Measurements from ENCODE around the gene PRSS50. TPM values are rescaled to one million over a fixed set of nuclear protein-coding genes. Genes with fewer than 3 reads are reported as not detected.
A peak's percentile ranks its signal among the peaks of the same experiment; 100 is the strongest.
"Not testable (repeated sequence)": the region's sequence is repeated elsewhere in the genome, so short reads cannot be mapped to it uniquely, and the experiment has no call there.

PRSS50 gene
- total RNA-seq, 1 donor from 2014 or later: 0.78 TPM

DNA sequence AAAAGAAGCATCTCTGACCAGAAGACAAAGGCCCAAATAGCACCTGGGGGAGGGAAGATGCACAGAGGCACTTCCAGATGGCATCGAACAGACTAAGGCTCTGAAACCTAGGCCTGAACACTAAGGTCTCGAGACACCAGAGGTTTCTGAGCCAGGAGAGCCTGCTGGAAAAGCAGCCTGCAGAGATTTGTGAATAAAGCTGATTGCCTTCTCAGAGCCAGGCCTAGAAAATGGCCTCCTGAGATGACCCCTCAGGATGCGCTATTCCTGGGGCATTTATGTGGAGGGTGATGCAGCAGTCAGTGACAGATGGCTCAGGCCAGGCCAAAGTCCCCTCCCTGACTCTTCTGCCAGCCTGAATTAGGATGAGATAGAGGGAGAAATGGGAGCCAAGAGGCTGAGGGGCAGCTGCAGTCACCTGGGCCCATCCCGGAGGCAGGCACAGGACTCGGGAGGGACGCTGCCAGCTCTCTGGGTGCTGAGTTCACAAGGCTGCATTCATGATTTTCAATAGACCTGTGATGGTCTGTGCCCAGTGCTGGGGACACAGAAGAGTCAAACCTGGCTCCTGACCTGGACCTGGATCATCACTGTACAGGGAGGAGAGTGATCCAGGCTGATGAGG lies 6.9 kb downstream of the PRSS50 start:
- DNase-seq (ENCODE audit: low spot score): peak; percentile 38
- intact Hi-C loops (cut with DNase I): no loop called here

DNA sequence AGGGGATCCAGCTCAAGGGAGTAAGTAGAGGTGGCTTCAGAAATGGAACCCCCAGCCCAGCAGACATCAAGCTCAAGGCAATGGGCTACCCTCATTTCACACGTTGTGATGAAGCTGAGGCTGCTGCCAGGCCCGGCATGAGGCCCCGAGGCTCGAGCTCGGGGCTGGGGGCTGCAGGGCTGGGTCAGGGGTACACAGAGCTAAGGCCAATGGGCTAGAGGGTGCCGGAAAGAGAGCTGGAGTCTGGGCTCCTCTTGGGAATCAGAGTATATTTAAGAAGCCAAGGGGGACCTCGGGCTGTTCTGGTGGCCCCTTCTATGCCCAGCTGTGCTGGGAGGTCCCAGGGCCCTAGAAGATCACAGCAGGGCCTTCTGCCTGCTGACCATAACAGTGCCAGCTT lies 7.4 kb downstream of the PRSS50 start:
- DNase-seq (ENCODE audit: low spot score): peak; percentile 65
- intact Hi-C loops (cut with DNase I): no loop called here

DNA sequence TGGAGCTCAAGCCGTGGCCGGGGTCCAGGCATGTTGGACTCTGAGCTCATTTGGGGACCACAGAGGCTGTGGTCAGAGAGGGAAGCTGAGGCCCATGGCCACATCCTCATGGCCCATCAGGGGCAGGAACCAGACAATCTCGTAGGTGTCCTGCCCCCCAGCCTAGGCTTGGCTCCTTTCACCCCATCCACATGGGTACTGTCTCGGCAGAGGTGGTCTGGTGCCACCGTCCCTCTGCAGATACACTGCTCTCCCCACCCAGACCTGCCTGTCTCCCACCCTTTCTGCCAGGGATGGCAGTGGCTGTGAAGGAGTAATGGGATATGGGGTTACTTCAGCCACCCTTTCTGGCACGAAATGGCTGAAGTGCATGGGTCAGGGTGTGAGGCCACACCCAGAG lies 7.9 kb downstream of the PRSS50 start:
- DNase-seq (ENCODE audit: low spot score): peak; percentile 59
- intact Hi-C loops (cut with DNase I): loop anchor here (10.0 kb wide), 1 partner anchor 285 kb away; no protein-coding TSS in a partner anchor

DNA sequence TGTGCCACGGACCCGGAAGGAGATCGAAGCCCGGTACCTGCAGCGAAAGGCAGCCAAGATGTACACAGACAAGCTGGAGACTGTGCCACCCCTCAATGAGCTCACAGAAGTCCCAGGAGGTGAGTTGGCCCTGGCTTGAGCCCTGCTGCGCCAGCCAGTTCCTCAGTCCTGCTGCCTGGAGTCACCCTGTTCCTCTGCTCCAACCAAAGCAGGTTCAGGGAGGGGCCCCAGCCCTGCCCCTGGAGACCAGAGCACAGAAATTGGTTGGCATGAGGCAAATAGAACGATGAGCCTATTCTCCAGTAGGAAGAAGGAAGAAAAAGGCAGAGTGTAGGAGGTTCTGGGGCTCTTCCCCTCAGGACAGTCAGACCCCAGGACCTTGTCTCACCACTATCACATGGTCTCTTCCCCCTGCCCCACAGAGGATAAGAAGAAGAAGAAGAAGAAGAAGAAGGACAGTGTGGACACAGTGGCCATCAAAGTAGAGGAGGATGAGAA lies 8.5 kb downstream of the PRSS50 start:
- DNase-seq (ENCODE audit: low spot score): no peak
- intact Hi-C loops (cut with DNase I): loop anchor here (10.0 kb wide), 1 partner anchor 286 kb away; no protein-coding TSS in a partner anchor

DNA sequence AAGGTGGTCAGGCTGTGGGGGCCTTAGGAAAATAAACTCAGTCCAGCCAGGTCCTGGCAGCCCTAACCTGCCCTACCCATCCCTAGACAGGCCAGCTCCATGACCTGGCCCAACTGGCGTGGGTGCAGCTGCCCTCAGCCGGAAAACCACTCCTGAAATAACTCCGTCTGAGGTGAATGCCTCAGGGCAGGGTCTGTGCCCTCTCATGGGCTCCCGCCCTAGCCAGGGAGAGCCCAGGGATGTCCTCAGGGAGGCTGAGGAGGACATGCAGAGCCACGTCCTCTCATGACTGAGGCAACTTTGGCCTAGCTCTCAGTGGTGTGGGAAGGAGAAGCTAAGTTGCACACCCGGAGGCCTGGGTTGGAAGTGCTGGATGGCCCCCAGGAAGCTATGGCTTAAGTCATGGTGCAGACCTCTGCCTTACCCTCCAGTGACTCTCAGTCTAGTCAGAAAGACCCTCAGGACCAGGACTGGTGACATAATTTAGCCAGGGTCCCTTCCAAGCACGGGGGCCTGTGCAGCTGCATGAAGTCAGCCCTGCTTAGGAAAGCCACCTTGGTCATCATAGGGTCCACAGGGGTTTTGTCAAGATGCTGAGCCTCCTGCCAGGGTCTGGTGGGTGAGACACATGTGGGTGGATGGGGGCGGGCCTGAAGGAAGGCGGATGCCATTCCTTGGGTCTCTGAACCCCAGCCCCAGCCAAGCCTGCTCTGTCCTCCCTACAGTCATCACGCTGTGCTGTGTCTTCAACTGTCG lies 9.1 kb downstream of the PRSS50 start:
- intact Hi-C loops (cut with DNase I): loop anchor here (10.0 kb wide), 1 partner anchor 286 kb away; no protein-coding TSS in a partner anchor
- DNase-seq (ENCODE audit: low spot score): peak; percentile 61

- DNase-seq (ENCODE audit: low spot score): peak; percentile 60
- intact Hi-C loops (cut with DNase I): loop anchor here (2.0 to 10.0 kb wide), 2 partner anchors 189 to 287 kb away; no protein-coding TSS in a partner anchor
Observed at GRCh38 chr3:46707601-46708011, 10.1 kb downstream of the PRSS50 start.

- intact Hi-C loops (cut with DNase I): loop anchor here (2.0 to 10.0 kb wide), 2 partner anchors 190 to 288 kb away; no protein-coding TSS in a partner anchor
- DNase-seq (ENCODE audit: low spot score): peak; percentile 71
Observed at GRCh38 chr3:46706771-46707582, 10.7 kb downstream of the PRSS50 start.

DNA sequence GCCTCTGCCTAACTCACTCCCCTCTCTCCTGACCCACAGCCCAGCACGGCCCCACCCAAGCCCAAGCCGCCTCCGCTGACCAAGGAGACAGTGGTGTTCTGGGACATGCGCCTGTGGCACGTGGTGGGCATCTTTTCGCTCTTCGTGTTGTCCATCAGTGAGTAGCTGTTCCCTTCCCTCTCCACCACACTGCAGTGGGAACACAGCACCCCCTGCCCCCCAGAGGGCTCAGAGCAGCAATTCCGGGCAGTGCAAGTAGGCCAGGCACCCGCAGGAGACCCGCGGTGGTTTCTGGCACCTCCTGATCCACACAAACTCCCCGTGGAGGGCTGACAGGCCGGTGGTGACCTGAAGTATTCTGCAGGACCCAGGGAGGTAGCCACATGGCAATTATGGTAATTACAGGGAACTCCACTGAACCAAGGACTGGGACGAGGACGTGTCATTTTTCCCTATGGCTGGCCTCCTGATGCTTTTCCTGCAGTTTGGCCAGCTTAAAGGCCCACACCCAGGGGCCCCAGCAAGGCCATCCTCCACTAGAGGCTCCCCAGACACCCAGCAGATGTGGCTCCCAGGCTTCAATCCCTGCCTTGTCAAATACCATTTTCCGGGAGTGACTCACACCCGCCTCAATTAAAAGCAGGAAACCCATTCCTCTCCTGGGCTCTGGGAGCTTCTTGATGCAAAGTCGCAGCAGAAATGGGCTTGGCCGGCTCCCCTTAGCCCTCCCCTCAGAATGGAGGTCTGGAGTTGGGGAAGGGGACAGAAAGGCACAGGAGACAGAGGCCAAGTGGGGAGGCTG lies 11.7 kb downstream of the PRSS50 start:
- peak; percentile 73 for DNase-seq (ENCODE audit: low spot score)
- intact Hi-C loops (cut with DNase I): loop anchor here (1.0 to 10.0 kb wide), 3 partner anchors 191 to 289 kb away; no protein-coding TSS in a partner anchor

GRCh38 chr3:46705022-46705530 lies 12.6 kb downstream of the PRSS50 start:
- no peak for DNase-seq (ENCODE audit: low spot score)
- intact Hi-C loops (cut with DNase I): loop anchor here (1.0 to 10.0 kb wide), 2 partner anchors 204 to 290 kb away; no protein-coding TSS in a partner anchor

DNA sequence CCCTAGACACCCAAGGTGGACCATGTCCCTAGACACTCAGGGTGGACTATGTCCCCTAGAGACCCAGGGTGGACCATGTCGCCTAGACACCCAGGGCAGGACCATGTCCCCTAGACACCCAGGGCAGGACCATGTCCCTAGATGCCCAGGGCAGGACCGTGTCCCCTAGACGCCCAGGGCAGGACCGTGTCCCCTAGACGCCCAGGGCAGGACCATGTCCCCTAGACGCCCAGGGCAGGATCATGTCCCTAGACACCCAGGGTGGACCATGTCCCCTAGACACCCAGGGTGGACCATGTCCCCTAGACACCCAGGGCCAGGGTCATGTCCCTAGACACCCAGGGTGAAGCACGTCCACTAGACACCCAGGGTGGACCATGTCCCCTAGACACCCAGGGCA lies 13.3 kb downstream of the PRSS50 start:
- intact Hi-C loops (cut with DNase I): loop anchor here (10.0 kb wide), 1 partner anchor 290 kb away; no protein-coding TSS in a partner anchor
- DNase-seq (ENCODE audit: low spot score): not testable (repeated sequence)

GRCh38 chr3:46703013-46703520 lies 14.6 kb downstream of the PRSS50 start:
- intact Hi-C loops (cut with DNase I): loop anchor here (10.0 kb wide), 1 partner anchor 292 kb away; no protein-coding TSS in a partner anchor
- DNase-seq (ENCODE audit: low spot score): no peak

DNA sequence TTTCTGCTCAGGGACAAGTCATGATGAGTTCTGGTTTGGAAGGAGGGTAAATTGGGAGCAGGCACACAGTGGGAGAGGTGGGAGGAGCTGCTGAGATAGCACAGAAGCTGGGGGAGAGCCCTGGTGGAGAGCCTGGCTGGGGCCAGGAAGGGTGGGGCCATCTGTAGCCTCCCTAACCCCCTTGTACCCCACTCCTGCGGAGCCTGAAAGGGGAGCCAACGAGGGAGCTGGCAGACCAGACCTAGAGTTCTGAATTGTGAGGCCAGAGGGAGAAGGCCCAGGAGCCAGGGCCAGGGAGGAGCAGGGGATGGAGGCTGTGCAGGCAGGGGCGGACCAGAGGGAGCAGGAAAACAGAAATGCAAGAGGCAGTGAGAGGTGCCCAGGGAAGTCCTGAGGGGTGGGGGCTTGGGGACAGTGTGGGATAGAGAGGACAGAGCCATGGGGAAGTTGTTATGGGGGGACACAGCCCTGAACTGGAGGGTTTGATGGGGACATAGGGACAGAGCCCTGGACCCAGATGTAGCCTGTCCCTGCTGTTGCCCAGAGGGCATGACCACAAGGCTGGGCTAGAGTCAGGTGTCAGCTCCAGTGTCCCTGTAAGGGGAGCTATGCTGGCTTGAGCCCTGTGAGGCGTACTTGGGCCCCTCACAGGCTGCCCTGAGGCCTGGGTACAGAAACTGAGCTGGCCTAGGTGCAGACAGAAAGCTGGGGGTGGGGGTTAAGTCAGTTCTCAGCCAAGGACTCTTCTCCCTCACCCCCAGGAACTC lies 15.2 kb downstream of the PRSS50 start:
- DNase-seq (ENCODE audit: low spot score): no peak
- intact Hi-C loops (cut with DNase I): loop anchor here (10.0 kb wide), 1 partner anchor 292 kb away; no protein-coding TSS in a partner anchor

DNA sequence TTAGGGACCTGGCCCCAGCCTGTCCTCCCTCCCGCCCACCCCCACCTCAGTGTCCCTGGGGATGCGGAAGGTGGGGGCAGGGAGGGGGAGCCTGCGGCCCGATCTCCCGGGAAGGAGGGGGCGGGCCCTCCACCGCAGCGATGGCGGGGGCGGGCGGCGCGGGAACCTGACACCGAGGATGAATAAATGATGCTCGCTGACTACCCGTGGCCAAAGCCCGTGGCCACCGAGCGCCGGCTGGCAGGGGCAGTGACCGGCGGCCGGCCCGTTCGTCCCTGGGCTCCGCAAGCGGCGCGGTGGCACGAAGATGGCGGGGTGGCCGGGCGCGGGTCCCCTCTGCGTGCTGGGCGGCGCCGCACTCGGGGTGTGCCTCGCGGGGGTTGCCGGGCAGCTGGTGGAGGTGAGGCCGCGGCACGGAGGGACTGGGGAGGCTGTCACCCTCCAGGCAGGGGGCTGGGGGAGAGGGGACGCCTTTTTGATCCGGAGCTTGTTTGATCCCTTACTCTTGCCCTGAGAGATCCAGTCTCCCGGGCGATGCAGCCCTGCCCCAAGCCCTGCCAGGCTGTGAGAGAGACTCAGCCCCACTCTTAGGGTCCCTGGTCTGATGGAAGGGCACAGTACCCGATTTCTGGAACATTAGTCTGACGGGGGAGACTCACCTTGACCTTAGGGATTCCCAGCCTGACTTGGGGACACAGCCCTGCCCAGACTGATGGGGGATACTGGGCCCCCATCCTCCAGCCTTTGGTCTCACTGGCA lies 16.3 kb downstream of the PRSS50 start, which contains the start of gene TMIE:
TSS of gene TMIE (plus strand) at position 212 of the 759 bp plus-strand sequence. CDS start at position 308, 96 bp downstream.
- DNase-seq (ENCODE audit: low spot score): no peak
- intact Hi-C loops (cut with DNase I): loop anchor here (10.0 kb wide), 1 partner anchor 293 kb away; no protein-coding TSS in a partner anchor

- intact Hi-C loops (cut with DNase I): loop anchor here (10.0 kb wide), 1 partner anchor 294 kb away; no protein-coding TSS in a partner anchor
- DNase-seq (ENCODE audit: low spot score): no peak
Observed at GRCh38 chr3:46700772-46701171, 16.9 kb downstream of the PRSS50 start.

DNA sequence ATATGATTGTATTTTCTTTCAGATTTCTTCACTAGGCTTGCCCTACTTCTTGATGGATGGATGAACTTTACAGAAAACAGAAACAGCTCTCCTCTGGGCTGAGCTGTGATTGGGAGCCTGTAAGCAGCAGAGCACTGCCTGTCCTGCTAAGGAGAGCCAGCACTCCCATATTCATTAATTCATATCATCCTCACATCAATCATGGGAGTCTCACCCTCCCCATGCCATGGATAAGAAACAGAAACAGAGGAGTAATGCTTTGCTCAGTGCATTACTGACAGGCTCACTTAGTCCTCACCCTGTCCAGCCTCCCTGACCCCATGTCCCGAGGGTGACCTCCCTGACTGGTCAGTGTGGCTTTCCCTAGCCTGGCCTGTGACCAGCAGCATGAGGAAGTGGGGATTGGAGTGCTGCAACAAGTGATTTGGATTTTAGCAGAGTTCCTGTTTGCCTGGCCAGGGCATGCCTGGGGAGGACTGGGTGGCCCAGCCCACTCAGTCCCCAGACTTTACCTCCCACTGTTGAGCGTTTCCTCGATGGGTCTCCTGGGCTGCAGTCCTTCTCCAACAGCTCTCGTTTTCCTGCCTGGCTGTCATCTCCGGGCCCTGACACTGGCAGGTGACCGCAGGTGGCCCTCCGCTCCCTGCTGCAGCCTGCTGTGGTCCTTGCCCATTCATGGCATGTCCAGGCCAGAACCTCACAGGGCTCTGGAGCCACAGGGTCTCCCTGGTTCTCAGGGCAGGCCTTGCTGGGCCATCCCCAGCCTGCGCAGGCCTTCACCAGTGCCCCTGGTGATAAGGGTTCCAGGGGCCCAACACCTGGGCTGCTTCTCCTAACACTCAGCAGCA lies 17.8 kb downstream of the PRSS50 start:
- intact Hi-C loops (cut with DNase I): loop anchor here (10.0 kb wide), 1 partner anchor 295 kb away; no protein-coding TSS in a partner anchor
- no peak for DNase-seq (ENCODE audit: low spot score)
